GM18519 (cell line): ENCODE results near the gene RFC3.
"Not testable (repeated sequence)": the region's sequence is repeated elsewhere in the genome, so short reads cannot be mapped to it uniquely, and the experiment has no call there.

Experiments used
- ATAC-seq: cut with Tn5 transposase; IDR thresholded peaks from one replicate; pipeline ENCODE4 v1.9.1; 2021; ENCODE audit warnings: mild to moderate bottlenecking, moderate library complexity; ENCODE audit not compliant: unreplicated experiment, low FRiP score

The RFC3 gene

DNA sequence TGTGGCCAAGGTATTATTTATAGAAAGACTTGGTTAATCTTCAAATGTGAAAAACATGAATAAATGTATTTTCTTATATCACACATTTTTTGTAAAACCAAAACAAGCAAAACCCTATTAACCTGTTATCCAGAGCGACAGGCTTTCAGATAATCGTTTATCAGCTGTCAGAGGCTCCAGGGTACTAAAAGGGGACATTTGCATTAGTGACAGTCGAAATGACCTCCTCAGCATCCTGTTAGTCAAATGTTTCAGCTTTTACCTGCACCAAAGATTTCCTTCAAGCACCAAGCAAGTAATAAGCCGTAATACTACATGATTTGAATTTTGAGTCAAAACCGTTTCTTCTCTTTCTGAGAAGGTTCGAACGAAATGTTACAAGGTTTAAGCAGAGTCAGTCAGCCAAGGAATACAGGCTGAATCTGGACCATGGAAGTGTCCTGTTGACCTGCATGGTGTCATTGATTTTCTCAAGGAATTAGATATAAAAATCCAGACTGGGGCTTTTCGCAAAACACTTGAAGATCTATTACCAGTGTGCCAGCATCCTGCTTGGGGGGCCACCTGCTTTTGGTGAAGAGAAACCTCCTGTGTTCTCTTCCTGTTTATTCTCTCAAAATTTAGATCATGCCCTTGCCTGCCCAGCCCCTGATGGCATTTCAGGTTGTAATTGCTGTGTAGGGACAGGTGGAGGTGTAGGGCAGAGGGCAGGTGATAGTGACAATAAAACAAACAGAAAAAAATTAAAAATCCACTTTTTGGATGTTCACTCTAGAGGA is 11.3 kb upstream of the RFC3 start:
- no peak for ATAC-seq

DNA sequence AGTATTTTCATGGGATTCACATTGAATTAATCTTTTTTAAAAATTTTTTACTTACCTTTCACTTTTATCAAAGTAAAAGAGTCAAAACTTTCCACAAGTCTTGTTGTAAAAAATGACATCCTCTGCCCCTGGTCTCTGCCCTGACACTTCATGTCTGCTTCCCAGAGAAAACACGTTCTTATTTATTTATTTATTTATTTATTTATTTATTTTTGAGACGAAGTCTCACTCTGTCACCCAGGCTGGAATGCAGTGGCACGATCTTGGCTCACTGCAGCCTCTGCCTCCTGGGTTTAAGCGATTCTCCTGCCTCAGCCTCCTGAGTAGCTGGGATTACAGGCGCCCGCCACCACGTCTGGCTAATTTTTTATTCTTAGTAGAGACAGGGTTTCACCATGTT is 5.1 kb upstream of the RFC3 start:
- ATAC-seq = not testable (repeated sequence)

DNA sequence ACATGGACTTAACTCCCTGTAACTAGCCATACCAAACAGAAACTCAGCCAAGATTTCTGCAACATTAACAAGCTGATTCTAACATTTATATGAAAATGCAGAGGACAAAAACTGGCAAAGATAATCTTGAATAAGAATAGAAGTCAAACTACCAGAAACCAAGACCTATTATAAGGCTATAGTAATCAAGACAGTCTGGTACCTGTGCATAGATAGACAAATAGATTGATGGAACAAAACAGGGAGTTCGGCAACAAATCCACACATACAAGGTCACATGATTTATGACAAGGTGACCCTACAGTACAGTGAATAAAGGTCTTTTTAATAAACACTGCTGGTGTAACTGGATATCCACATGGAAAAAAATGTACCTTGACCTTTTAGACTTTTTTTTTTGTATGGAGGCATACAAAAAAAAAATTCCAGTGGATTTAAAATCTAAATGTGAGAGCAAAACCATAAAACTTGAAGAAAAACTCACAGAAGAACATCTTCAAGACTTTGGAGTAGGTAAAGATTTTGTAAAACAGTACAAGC is 2.9 kb upstream of the RFC3 start:
- no peak for ATAC-seq

DNA sequence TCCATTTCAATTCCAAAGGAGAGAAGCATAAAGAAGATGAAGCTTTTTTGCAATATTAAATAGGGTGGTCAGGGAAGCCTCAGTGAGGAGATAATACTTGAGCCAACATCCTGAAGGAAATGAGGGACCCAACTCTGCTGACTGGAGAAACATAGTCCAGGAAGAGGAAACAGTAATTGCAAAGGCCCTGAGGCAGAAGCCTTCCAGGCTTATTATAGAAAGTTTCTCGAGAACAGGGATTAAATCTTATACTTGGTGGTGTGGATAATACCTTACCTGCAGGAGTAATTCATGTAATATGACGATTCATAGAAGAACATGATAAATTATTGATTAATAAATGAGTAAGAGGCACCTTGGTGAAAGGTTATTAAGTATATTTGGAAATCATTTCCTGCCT is 1.0 kb upstream of the RFC3 start:
- ATAC-seq = no peak

DNA sequence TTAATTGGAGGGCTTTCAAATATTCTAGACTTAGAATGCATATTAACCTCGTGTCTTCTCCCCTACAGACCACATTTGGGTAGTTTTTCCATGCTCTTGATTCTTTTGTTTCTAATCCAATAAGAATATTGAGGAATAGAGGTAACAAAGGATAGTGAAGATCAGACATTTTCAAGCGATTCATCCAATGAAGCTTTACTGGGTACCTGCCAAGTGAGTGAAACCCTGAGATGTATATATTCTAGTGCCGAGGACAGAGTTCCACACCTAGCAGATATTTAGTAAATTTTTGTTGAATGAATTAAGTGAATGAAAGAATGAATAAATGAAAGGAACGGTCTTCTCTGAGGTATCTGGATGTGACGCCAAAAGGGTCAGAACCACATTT is 442 bp upstream of the RFC3 start:
- no peak for ATAC-seq

DNA sequence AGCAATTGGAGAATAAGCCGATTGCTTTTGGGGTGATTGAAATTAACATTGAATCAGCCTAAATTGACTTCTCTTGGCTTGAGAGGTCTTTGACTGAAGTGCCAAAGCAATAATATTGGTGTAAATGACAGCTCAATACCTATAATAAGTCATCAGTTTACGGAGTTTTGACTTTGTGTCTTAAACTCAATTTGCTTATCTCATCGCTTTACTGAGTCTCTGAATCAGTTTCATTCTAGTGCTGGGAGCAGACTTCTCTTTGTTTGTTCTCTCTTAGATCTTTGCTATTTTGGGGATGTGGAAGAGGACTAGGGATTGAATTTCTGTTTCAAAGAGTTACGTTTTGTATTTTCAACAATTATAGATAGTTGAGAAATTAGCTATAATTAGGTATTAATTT is 7.1 kb downstream of the RFC3 start:
- ATAC-seq = no peak

DNA sequence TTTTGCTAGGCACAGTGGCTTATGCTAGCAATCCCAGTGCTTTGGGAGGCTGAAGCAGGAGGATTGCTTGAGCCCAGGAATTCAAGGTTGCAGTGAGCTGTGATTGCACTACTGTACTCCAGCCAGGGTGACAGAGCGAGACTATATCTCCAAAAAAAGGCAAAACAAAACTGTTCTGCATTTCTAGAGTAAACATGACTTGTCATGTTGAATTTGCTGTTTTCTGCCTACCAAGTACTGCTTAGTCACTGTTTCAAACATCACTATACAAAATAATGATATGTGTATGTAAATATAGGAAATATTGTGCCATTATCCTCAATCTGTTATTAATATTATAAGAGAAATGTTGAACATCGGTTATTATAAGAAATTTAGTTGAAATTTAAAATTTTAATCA is 9.2 kb downstream of the RFC3 start:
- no peak for ATAC-seq

DNA sequence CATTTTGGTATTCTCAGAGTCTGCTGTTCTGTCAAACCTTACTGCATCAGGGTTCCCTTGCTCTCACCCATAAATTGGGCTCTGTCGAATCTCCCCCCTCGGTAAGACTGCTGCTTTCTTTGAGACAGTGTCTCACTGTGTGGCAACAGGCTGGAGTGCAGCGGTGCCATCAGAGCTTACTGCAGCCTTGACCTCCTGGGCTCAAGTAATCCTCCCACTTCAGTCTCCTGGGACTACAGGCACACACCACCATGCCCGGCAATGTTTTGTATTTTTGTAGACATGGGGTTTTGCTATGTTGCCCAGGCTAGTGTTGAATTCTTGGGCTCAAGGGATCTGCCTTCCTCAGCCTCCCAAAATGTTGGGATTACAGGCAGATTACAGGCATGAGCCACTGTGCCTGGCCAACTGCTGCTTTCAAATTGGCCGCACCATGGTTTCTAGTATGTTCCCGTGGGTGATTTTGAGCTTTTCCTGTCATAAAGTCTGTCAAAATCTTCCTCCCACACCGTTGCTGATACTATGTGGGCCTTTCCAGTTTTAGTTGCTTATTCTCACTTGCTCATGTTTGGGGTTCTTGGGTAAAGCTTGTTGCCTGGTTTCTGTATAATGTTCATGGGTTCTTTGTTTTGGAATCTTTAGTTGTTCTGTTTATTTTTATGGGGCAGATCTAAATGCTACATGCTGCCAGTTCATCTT is 10.6 kb downstream of the RFC3 start:
- ATAC-seq = no peak

DNA sequence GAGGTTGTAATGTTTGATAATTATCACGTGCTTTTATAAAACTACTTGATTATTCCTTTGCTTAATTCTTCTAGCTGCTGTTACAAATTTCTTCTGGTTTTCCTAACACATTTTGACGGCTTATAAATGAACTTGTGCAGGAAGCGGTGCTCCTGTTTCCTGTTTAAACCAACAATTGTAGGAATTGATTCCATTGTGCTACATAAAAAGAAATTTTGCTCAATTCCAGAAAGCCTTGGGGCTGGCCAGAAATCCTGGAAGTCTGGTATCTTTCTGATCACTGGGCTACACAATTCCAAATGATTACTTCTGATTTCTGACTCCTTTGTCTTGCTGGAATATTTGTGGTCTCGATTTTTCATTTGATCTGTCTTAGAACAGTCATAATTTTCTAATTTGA is 14.9 kb downstream of the RFC3 start:
- no peak for ATAC-seq

DNA sequence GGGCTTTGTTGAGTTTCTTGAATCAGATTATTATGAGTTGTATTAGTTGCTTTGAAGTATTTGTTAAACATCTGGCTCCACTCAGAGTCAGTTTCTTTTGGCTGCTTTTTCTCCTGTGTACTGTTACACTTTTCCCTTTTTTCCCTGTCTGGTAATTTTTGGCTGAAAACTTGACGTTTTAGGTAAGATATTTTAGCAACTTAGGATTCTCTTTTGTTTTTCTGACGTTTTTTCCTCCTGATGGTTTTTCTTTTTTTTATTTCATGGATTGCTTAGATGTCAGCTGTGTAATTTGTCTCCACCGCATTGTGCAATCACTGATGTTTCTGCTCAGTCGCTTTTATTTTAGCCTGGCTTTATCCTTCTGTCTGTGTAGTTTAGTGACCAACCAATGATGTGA is 20.7 kb downstream of the RFC3 start:
- ATAC-seq = no peak

DNA sequence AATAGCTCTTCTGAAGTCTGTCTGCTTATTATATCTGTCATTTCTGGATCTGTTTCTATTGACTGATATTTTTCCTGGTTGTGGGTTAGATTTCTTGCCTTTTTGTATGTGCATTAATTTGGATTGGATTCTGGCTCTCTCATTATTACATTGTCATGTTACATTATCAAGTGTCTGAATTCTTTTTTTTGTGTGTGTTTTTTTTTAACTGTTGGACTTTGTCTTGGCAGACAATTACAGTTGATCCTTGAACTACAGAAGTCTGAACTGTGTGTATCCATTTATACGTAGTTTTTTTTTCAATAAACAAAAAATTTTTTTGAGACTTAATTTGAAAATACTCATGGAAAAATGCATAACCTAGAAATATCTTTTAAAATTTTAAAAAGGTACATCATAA is 22.5 kb downstream of the RFC3 start:
- ATAC-seq = no peak

DNA sequence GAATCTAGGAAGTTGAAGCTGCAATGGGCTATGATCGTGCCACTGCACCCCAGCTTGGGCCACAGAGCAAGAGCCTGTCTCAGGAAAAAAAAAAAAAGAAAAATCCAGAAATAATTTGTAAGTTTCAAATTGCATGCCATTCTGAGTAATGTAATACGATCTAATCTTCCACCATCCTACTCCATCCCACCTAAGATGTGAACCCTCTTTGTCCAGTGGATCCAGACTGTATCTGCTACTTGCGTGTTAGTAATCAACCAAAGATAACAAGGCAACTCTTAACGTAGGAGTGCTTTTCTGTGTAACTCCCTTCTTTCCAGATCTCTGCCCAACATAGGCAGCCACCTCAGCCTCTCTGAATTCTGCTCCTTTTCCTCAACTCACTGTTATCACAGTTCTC is 24.3 kb downstream of the RFC3 start:
- no peak for ATAC-seq

DNA sequence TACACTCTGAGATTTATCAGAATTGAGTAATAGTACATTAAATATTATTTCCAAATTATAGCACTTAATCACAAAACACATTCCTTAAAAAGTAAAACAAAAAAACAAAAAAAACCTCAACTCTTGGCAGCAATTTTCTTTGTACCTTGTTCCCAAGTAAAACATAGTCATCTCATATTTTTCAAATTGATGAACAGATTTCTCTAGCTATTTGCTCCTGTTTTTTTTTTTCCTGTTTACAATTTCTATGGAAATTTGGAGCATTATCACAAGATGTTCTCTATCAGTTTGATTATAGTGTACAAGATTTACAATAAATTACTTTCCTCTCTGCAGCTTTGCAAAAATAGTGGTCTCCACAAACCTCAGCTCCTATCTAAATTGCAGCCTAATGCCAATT is 25.0 kb downstream of the RFC3 start:
- ATAC-seq = no peak

DNA sequence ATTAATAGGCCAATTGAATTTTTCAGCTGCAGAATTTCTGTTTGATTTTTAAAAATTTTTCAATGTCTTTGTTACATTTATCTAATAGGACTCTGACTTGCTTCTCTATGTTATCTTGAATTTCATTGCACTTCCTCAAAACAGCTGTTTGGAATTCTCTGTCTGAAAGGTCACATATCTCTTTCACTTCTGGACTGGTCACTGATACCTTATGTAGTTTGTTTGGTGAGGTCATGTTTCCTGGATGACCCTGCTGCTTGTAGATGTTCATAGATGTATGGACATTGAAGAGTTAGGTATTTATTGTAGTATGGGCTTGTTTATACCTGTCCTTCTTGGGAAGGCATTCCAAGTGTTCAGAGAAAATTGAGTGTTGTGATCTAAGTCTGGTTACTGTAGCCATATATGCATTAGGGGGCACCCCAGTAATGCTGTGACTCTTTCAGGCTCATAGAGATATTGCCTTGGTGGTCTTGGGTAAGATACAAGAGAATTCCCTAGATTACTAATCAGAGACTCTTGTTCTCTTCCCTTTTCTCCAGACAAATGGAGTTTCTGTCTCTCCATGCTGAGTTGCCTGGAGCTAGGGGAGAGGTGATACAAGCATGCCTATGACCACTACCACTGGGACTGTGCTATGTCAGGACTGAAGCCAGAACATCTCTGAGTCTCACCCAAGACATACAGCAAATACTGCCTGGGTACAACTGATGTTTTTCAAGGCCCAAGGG is 27.8 kb downstream of the RFC3 start:
- no peak for ATAC-seq

DNA sequence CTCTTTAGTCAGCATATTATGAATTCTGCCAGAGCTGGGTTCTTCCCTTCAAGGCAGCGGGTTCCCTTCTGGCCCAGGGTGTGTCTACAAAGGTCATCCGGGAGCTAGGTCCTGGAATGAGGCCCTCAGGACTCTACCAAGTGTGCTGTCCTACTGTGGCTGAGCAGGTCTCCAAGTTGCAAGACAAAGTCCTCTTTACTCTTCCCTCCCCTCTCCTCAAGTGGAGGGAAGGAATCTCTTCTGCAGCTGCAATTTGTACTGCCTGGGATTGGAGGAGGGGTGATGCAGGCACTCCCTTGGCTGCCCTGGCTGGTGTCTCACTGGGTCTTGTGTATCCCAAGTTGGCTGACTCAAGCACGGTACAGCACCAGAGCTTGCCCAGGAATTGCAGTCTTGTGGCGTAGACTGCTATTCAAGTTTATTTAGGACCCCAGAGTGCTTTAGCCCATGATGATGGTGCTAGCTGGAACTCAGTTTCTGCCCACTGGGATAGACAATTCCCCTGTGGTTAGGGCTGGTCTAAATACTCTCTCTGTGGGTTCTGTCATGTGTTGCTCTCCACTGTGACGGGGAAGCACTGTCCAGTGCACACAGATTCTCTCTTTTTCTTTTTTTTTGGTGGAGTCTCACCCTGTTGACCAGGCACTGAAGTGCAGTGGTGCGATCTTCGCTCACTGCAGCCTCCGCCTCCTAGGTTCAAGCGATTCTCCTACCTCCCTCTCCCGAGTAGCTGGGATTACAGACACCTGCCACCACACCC is 28.5 kb downstream of the RFC3 start:
- no peak for ATAC-seq

DNA sequence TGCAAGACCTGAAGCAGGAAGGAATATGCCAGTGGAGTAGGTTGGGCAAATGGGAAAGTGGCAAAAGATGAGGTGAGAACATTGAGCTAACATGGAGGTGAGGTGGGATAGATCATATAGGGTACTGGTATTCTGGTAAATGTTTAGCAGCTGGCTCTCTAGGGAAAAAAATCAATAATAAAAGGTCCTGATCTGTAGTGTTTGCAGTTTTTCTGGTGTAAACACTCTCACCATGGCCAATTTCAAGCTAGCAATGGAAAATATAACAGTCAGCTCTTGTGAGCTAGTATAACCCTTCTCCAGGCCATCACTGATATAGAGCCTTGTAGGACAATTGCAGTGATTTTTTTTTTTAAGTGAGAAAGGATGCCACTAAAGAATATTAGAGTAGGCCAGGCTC is 31.3 kb downstream of the RFC3 start:
- no peak for ATAC-seq

DNA sequence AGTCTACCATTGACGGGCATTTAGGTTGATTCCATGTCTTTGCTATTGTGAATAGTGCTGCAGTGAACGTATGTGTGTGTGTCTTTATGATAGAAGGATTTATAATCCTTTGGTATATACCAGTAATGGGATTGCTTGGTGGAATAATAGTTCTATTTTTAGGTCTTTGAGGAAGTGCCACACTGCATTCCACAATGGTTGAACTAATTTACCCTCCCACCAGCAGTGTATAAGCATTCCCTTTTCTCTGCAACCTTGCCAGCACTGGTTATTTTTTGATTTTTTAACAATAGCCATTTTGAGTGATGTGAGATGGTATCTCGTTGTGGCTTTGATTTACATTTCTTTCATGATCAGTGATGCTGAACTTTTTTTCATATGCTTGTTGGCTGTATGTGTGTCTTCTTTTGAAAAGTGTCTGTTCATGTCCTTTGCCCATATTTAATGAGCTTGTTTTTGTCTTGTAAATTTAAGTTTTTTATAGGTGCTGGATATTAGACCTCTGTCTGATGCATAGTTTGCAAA is 37.5 kb downstream of the RFC3 start:
- no peak for ATAC-seq

DNA sequence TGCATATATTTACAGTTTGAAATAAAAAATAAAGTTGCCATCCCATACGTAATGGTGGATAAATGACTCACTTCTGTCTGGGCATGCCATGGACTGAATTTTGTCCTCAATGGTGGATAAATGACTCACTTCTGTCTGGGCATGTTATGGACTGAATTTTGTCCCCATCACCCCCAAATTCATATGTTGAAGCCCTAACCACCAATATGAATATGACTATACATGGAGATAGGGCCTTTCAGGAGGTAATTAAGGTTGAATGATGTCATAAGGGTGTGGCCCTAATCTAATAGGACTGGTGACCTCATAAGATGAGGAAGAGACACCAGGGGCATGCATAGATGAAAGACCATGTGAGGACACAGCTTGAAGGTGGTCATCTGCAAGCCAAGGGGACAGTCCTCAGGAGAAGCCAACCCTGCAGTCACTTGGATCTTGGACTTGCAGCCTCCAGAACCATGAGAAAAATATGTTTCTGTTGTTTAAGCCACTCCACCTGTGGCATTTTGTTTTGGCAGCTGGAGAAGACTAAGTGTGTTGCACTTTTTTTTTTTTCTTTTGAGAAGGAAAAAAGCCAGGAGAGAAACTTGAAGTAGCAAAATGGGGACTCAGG is 41.8 kb downstream of the RFC3 start:
- ATAC-seq = no peak

DNA sequence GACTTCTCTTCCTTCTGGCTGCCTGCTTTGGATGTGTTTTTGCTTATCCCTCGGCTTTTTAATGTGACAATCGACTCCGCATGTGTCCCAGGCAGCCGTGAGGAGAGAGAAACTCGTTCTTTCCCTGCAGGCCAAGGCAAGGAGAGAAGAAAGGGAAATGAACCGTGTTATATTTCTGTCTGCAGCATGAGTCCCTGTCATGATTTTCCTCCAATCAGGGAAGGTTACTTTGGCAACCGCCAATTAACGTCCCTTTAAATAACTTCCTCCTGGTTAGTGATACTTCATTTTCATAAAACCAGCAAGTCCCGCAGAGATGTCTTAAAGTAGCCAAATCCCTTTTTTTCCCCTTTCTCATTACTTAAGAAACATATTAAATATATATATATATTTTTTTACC is 42.6 kb downstream of the RFC3 start:
- no peak for ATAC-seq

DNA sequence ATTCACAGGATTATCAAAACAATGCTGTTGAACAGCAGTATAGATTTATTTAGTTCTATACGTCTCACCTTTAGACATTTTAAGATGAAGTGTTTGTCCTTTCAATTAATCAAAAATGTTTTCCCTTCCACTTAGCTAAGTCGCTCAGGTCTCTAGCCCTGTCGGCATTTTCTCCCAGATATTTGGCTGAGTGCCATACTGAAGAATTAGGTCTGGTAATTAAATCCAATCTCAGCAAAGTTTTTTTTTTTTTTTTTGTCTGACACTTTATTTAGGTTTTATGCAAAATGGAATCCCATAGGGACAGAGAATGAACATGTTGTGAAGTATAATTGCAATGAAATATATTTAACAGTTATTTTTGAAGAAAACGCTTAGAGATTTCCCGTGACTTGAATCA is 44.1 kb downstream of the RFC3 start:
- no peak for ATAC-seq
